Liver (tissue), 9 donors: ENCODE results near the gene CHRNA4. TPM values are rescaled to one million over a fixed set of nuclear protein-coding genes. Genes with fewer than 3 reads are reported as not detected.

Source experiments
- DNase-seq: peaks from one replicate; pipeline ENCODE4 v3.0.0-alpha.2; 2017; ENCODE audit warnings: low spot score
- H3K27ac ChIP-seq, 2 donors: one replicate each; pipeline ENCODE4 v1.7.0; 2013; ENCODE audit warnings: inconsistent platforms in 2 of 2, low read length in 2 of 2, control low read depth in 1 of 2, low read depth in 1 of 2, mild to moderate bottlenecking in 1 of 2
- H3K27me3 ChIP-seq, 4 donors: one replicate each; pipeline versions ENCODE4 v1.6.1 to v1.7.0; 2013; ENCODE audit warnings: low read length in 3 of 4, inconsistent platforms in 1 of 4, mild to moderate bottlenecking in 1 of 4, moderate library complexity in 1 of 4; ENCODE audit not compliant: control insufficient read depth in 4 of 4, insufficient read depth in 4 of 4
- H3K36me3 ChIP-seq, 4 donors: one replicate each; pipeline versions ENCODE4 v1.6.1 to v1.7.0; 2013; ENCODE audit warnings: low read length in 3 of 4, mild to moderate bottlenecking in 3 of 4, low read depth in 1 of 4, moderate library complexity in 1 of 4; ENCODE audit not compliant: control insufficient read depth in 4 of 4, insufficient read depth in 3 of 4
- H3K4me1 ChIP-seq, 4 donors: one replicate each; pipeline versions ENCODE4 v1.6.1 to v1.7.0; 2013; ENCODE audit warnings: low read length in 3 of 4, mild to moderate bottlenecking in 3 of 4, moderate library complexity in 1 of 4; ENCODE audit not compliant: control insufficient read depth in 4 of 4, insufficient read depth in 4 of 4
- H3K4me3 ChIP-seq, 3 donors: one replicate each; pipeline versions ENCODE4 v1.6.1 to v1.7.0; 2013; ENCODE audit warnings: low read length in 3 of 3, control low read depth in 1 of 3, low read depth in 1 of 3, mild to moderate bottlenecking in 1 of 3
- H3K9ac ChIP-seq, 2 donors: one replicate each; pipeline ENCODE4 v1.7.0; 2013; ENCODE audit warnings: low read length in 2 of 2, mild to moderate bottlenecking in 2 of 2, moderate library complexity in 2 of 2, control low read depth in 1 of 2, low read depth in 1 of 2
- H3K9me3 ChIP-seq, 4 donors: one replicate each; pipeline versions ENCODE4 v1.6.1 to v1.7.0; 2013; ENCODE audit warnings: low read length in 3 of 4; ENCODE audit not compliant: control insufficient read depth in 4 of 4
- CTCF ChIP-seq: fragments of 150-350 bp; IDR thresholded peaks from 2 replicates; pipeline ENCODE4 v1.5.1; 2017; ENCODE audit warnings: improper control_type of control experiment, low read depth, low read length; ENCODE audit not compliant: missing input control
- EGR1 ChIP-seq, 2 donors: IDR thresholded peaks; 2 replicates each; pipeline ENCODE4 v1.6.1; 2016 to 2018; ENCODE audit warnings: antibody characterized with exemption in 2 of 2, low read depth in 2 of 2
- FOXA1 ChIP-seq: IDR thresholded peaks from 2 replicates; pipeline ENCODE4 v1.6.1; 2016; ENCODE audit warnings: antibody characterized with exemption
- HNF4A ChIP-seq, 2 donors: conservative IDR thresholded peaks; 2 replicates each; pipeline ENCODE4 v1.6.1; 2016; ENCODE audit warnings: antibody characterized with exemption in 2 of 2, mild to moderate bottlenecking in 2 of 2
- HNF4G ChIP-seq: IDR thresholded peaks from 2 replicates; pipeline ENCODE4 v1.6.1; 2016; ENCODE audit warnings: antibody characterized with exemption
- NR2F2 ChIP-seq: IDR thresholded peaks from 2 replicates; pipeline ENCODE4 v1.6.1; 2016; ENCODE audit warnings: antibody characterized with exemption
- RAD21 ChIP-seq, 2 donors: IDR thresholded peaks; 2 replicates each; pipeline ENCODE4 v1.6.1; 2016; ENCODE audit warnings: antibody characterized with exemption in 2 of 2, mild to moderate bottlenecking in 2 of 2
- RXRA ChIP-seq, 2 donors: IDR thresholded peaks; 2 replicates each; pipeline ENCODE4 v1.6.1; 2017 to 2018; ENCODE audit warnings: antibody characterized with exemption in 2 of 2, mild to moderate bottlenecking in 1 of 2
- TAF1 ChIP-seq: conservative IDR thresholded peaks from 2 replicates; pipeline ENCODE4 v1.6.1; 2016; ENCODE audit warnings: antibody characterized with exemption, mild to moderate bottlenecking
- YY1 ChIP-seq: IDR thresholded peaks from 2 replicates; pipeline ENCODE4 v1.6.1; 2016; ENCODE audit warnings: antibody characterized with exemption, mild to moderate bottlenecking
- ZBTB33 ChIP-seq: IDR thresholded peaks from 2 replicates; pipeline ENCODE4 v1.6.1; 2016; ENCODE audit warnings: antibody characterized with exemption
- WGBS: extraction: QIAGEN DNeasy Blood & Tissue Kit; methylation state at CpG from one replicate; pipeline ENCODE4 v1.1.7; 2013; 5-methylcytosine and 5-hydroxymethylcytosine counted together
- polyA plus RNA-seq, 2 donors: library from polyadenylated mRNA; stranded (reverse) in 1 of 2; unstranded in 1 of 2; fragments of 200-250 nt in 1 of 2; fragments of >200 nt in 1 of 2; fragmentation: Nextera tagmentation in 1 of 2; extraction: Ambion mirVana in 1 of 2; gene quantifications; one replicate each; pipeline versions ENCODE4 v1.2.1 to v1.2.3, GENCODE V29; 2013 to 2015
- total RNA-seq, 2 donors: library from RNA; depleted of rRNA; stranded (reverse); fragments of >200 nt; gene quantifications; one replicate each; pipeline ENCODE4 v1.2.3, GENCODE V29; 2014
- donor health status: healthy.
- donor health status: healthy.
- donor health status: healthy.
- donor health status: healthy.
- donor health status: healthy.

The CHRNA4 gene
- total and polyA plus RNA-seq, 4 donors, result 3.2 to 23.3 (median 6.4) TPM; not detected in 1

GRCh38 chr20:63409834-63410435 is 48.8 kb upstream of the CHRNA4 start (continued):
- TF ChIP-seq ZBTB33 (no peak), TAF1 (no peak), RXRA (IDR thresholded peaks at IDR 0.05) (no peak), HNF4A (conservative IDR thresholded peaks at IDR 0.05) (no peak)

GRCh38 chr20:63409066-63409833 is 48.1 kb upstream of the CHRNA4 start:
- DNase-seq, result no peak
- 83% methylated on average over 21 of the region's 21 CpGs for WGBS

GRCh38 chr20:63408684-63409046 is 47.5 kb upstream of the CHRNA4 start:
- Histone ChIP-seq H3K27me3 (no peaks in the 10 kb centered on the region), H3K4me1 (no peaks in the 10 kb centered on the region), H3K9ac (no peak overlapping the region), H3K27ac (no peak overlapping the region), H3K36me3 (no peaks in the 10 kb centered on the region), H3K9me3 (no peaks in the 10 kb centered on the region), H3K4me3 (no peak overlapping the region)
- no peak for DNase-seq
- WGBS, result 90% methylated on average over 21 of the region's 21 CpGs
- TF ChIP-seq YY1 (no peak), ZBTB33 (no peak), FOXA1 (no peak), EGR1 (IDR thresholded peaks at IDR 0.05; ENCODE audit: low read depth in 2 of 2) (no peak), HNF4G (no peak), TAF1 (no peak)

More at GRCh38 chr20:63409066-63409833, 48.1 kb upstream of the CHRNA4 start:
- H3K27me3 ChIP-seq, result no peaks in the 10 kb centered on the region
- no peak overlapping the region for H3K4me3 ChIP-seq
- H3K36me3 ChIP-seq, result no peaks in the 10 kb centered on the region
- TF ChIP-seq CTCF, result no peak
- TF ChIP-seq YY1, result no peak
- no peak for TF ChIP-seq RAD21 (IDR thresholded peaks at IDR 0.05)
- no peak for TF ChIP-seq HNF4G
- TF ChIP-seq NR2F2, result no peak
- no peak for TF ChIP-seq EGR1 (IDR thresholded peaks at IDR 0.05; ENCODE audit: low read depth in 2 of 2)
- no peaks in the 10 kb centered on the region for H3K9me3 ChIP-seq
- H3K9ac ChIP-seq, result no peak overlapping the region
- no peak overlapping the region for H3K27ac ChIP-seq
- no peaks in the 10 kb centered on the region for H3K4me1 ChIP-seq
